HCT116 (cell line): ENCODE measurements around the gene PROX1. TPM values are rescaled to one million over a fixed set of nuclear protein-coding genes. Genes with fewer than 3 reads are reported as not detected.

Experiments used
- ATAC-seq: fragments of 200-7000 bp; cut with Tn5 transposase; 2 replicates; pipeline ENCODE4 v1.9.1; 2020; ENCODE audit warnings: mild to moderate bottlenecking, moderate library complexity
- BruUV-seq: library from RNA; stranded (reverse); fragments of 400-500 nt; replicated peaks from 2 replicates; lab custom pipeline; 2021; lab: Mats Ljungman, UMichigan
- CTCF ChIA-PET: fragments of 300-600 bp; sonication (Branson Sonifier 250); formaldehyde crosslinking; loops from one replicate; lab custom pipeline; 2021; ENCODE audit warnings: antibody characterized with exemption; lab: Charles Lee
- POLR2A ChIA-PET: fragments of 300-600, 350-600 bp; sonication (Branson Sonifier 250); formaldehyde crosslinking; loops from one replicate; lab custom pipeline; 2021; ENCODE audit warnings: antibody characterized with exemption; lab: Charles Lee
- RAD21 ChIA-PET, 2 experiments: fragments of 300-600 bp; sonication (Branson Sonifier 250); formaldehyde crosslinking; loops; one replicate each; lab custom pipeline; 2023; ENCODE audit warnings: low total read pairs in 2 of 2; ENCODE audit not compliant: uncharacterized antibody in 2 of 2, unreplicated experiment in 2 of 2, low non-redundant PET in 1 of 2; lab: Charles Lee
- DNase-seq: peaks from one replicate; pipeline ENCODE4 v3.0.0-alpha.2; 2010; ENCODE audit warnings: low read depth, low spot score
- H2AFZ ChIP-seq: fragments of 200-600 bp; shearing (Covaris generic), sonication (generic); 2 replicates; pipeline ENCODE4 v1.6.1; 2017; ENCODE audit warnings: low read depth, mixed run types, mixed read lengths, antibody characterized with exemption, low read length; ENCODE audit not compliant: poor library complexity, severe bottlenecking
- H3K27ac ChIP-seq: 2 replicates; pipeline ENCODE4 v1.5.1; 2012; ENCODE audit warnings: low read depth, low read length
- H3K27me3 ChIP-seq: fragments of 200-600 bp; sonication (generic); 2 replicates; pipeline ENCODE4 v1.6.1; 2016; ENCODE audit warnings: mixed run types, low read length, mixed read lengths; ENCODE audit not compliant: insufficient read depth
- H3K36me3 ChIP-seq, 2 experiments: fragments of 200-500 bp in 1 of 2; fragments of 200-600 bp in 1 of 2; sonication (Bioruptor generic) in 1 of 2; sonication (generic) in 1 of 2; 2 replicates each; pipeline versions ENCODE4 v1.5.1 to v1.6.1; 2014 to 2016; ENCODE audit warnings: low read length in 2 of 2, inconsistent platforms in 1 of 2, mixed read lengths in 1 of 2, mixed run types in 1 of 2; ENCODE audit not compliant: insufficient read depth in 2 of 2, control insufficient read depth in 1 of 2
- H3K4me1 ChIP-seq, 2 experiments: fragments of 200-600 bp in 1 of 2; sonication (generic) in 1 of 2; 2 replicates each; pipeline versions ENCODE4 v1.5.1 to v1.6.1; 2012 to 2017; ENCODE audit warnings: low read length in 2 of 2, inconsistent platforms in 1 of 2, mild to moderate bottlenecking in 1 of 2, mixed read lengths in 1 of 2, mixed run types in 1 of 2, moderate library complexity in 1 of 2; ENCODE audit not compliant: insufficient read depth in 2 of 2, control insufficient read depth in 1 of 2
- H3K4me2 ChIP-seq: fragments of 200-600 bp; sonication (generic); 2 replicates; pipeline ENCODE4 v1.6.1; 2017; ENCODE audit warnings: mixed run types, low read length, mixed read lengths
- H3K4me3 ChIP-seq, 2 experiments: fragments of 200-600 bp in 1 of 2; sonication (generic) in 1 of 2; replicated peaks in 1 of 2; 2 replicates each; pipeline ENCODE4 v1.5.1; 2011 to 2016; ENCODE audit warnings: low read length in 2 of 2, control low read depth in 1 of 2, low read depth in 1 of 2, mild to moderate bottlenecking in 1 of 2, mixed read lengths in 1 of 2, mixed run types in 1 of 2
- H3K79me2 ChIP-seq: fragments of 200-600 bp; sonication (generic); 2 replicates; pipeline ENCODE4 v1.6.1; 2017; ENCODE audit warnings: mild to moderate bottlenecking, mixed run types, low read length, moderate library complexity, mixed read lengths; ENCODE audit not compliant: insufficient read depth
- H3K9ac ChIP-seq: fragments of 200-600 bp; sonication (generic); 2 replicates; pipeline ENCODE4 v1.6.1; 2016; ENCODE audit warnings: low read length, mixed read lengths
- H3K9me2 ChIP-seq: fragments of 200-600 bp; sonication (generic), shearing (Covaris generic); 2 replicates; pipeline ENCODE4 v1.6.1; 2017; ENCODE audit warnings: mixed run types, mild to moderate bottlenecking, moderate library complexity; ENCODE audit not compliant: insufficient read depth
- H3K9me3 ChIP-seq, 2 experiments: fragments of 200-500 bp in 1 of 2; fragments of 200-600 bp in 1 of 2; sonication (Bioruptor generic) in 1 of 2; sonication (generic) in 1 of 2; 2 replicates each; pipeline ENCODE4 v1.6.1; 2014 to 2017; ENCODE audit warnings: low read length in 2 of 2, mixed read lengths in 2 of 2, inconsistent platforms in 1 of 2, low read depth in 1 of 2, mild to moderate bottlenecking in 1 of 2, mixed run types in 1 of 2, moderate library complexity in 1 of 2; ENCODE audit not compliant: control insufficient read depth in 1 of 2, insufficient read depth in 1 of 2
- H4K20me1 ChIP-seq: fragments of 200-600 bp; sonication (generic), shearing (Covaris generic); 2 replicates; pipeline ENCODE4 v1.6.1; 2017; ENCODE audit warnings: mixed run types, mild to moderate bottlenecking, moderate library complexity; ENCODE audit not compliant: insufficient read depth
- EZH2 ChIP-seq: fragments of 200-600 bp; sonication (generic); IDR thresholded peaks from 2 replicates; pipeline ENCODE4 v1.6.1; 2017; ENCODE audit warnings: antibody characterized with exemption, mixed run types
- FOSL1 ChIP-seq: IDR thresholded peaks from 2 replicates; pipeline ENCODE4 v1.6.1; 2012; ENCODE audit warnings: low read depth
- POLR2A ChIP-seq: IDR thresholded peaks from 2 replicates; pipeline ENCODE4 v1.7.0; 2011; ENCODE audit warnings: borderline replicate concordance; ENCODE audit not compliant: insufficient read depth, insufficient read length; ENCODE audit errors: extremely low read depth
- REST ChIP-seq: IDR thresholded peaks from 2 replicates; pipeline ENCODE4 v1.6.1; 2012; ENCODE audit warnings: low read depth
- ZBTB33 ChIP-seq: IDR thresholded peaks from 2 replicates; pipeline ENCODE4 v1.6.1; 2011; ENCODE audit warnings: mild to moderate bottlenecking, low read length, moderate library complexity; ENCODE audit not compliant: insufficient replicate concordance; ENCODE audit errors: extremely low read depth
- ZNF274 ChIP-seq: fragments of 200-500 bp; sonication (Bioruptor generic); IDR thresholded peaks from 2 replicates; pipeline ENCODE4 v1.6.1; 2014; ENCODE audit warnings: mild to moderate bottlenecking, low read depth, low read length, inconsistent platforms
- intact Hi-C: fragments of 100-400 bp; cut with micrococcal nuclease; formaldehyde crosslinking; loops from 2 replicates; pipeline ENCODE4 v1.10.0; 2022
- total RNA-seq: library from RNA; stranded (reverse); gene quantifications from one replicate; pipeline ENCODE4 v1.2.1, GENCODE V29; 2021; ENCODE audit not compliant: unreplicated experiment

PROX1 gene
- total RNA-seq, 1 experiment from 2014 or later, result 0.22 TPM

- ATAC-seq (no peak), DNase-seq (no peak)
- ChIA-PET CTCF (no interaction called here), POLR2A (no interaction called here), RAD21 (no interaction called here)
- Histone ChIP-seq H3K27ac (no peak overlapping the region), H3K79me2 (no peaks in the 10 kb centered on the region), H3K9me3 (no peaks in the 10 kb centered on the region), H4K20me1 (no peaks in the 10 kb centered on the region), H3K27me3 (0 out of 2 replicates have a peak, but pooled peaks cover 6% of the 10 kb centered on the region), H3K4me3 (no peak overlapping the region), H3K4me2 (no peak overlapping the region), H2AFZ (no peak overlapping the region), H3K4me1 (no peaks in the 10 kb centered on the region), H3K9ac (no peak overlapping the region), H3K9me2 (no peaks in the 10 kb centered on the region), H3K36me3 (no peaks in the 10 kb centered on the region)
- no TSS peak for BruUV-seq
- TF ChIP-seq POLR2A, result no peak
- TF ChIP-seq EZH2, result no peak
- TF ChIP-seq FOSL1, result no peak
- TF ChIP-seq ZBTB33, result no peak
- TF ChIP-seq REST, result no peak
- TF ChIP-seq ZNF274, result no peak
- intact Hi-C loops, result no loop called here
Measured at GRCh38 chr1:213953806-213954205, 34.0 kb upstream of the PROX1 start.
